ENCODE measurements around the gene KIRREL3. TPM values are rescaled to one million over a fixed set of nuclear protein-coding genes. Genes with fewer than 3 reads are reported as not detected.

The KIRREL3 gene
- total and polyA plus RNA-seq, 2 of the 8 experiments (the other 6 are each of a cell fraction or from before 2014, with no cell fraction given) = 0.29 to 0.32 TPM

GRCh38 chr11:126421271-126421671, 579.3 kb downstream of the KIRREL3 start:
- TF ChIP-seq POLR2AphosphoS5 (IDR thresholded peaks at IDR 0.05; ENCODE audit: low read depth, low read length) = no peak
- TF ChIP-seq NANOG (IDR thresholded peaks at IDR 0.05; ENCODE audit: insufficient read depth, low read depth, low read length, poor library complexity, severe bottlenecking) = no peak
- TF ChIP-seq NRF1 (IDR thresholded peaks at IDR 0.05; ENCODE audit: low read depth, low read length) = no peak
- TF ChIP-seq HDAC6 (IDR thresholded peaks at IDR 0.05; ENCODE audit: low read depth, low read length) = no peak
- no peak for TF ChIP-seq MAFK (IDR thresholded peaks at IDR 0.05; ENCODE audit: low read depth, low read length)
- H4K20me1 ChIP-seq (replicated peaks in 1 of 2; ENCODE audit: control insufficient read depth in 1 of 2, insufficient read depth in 2 of 2, low read length in 2 of 2) = no peaks in the 10 kb centered on the region
- H3K4ac ChIP-seq (replicated peaks; ENCODE audit: insufficient read length, low read depth, low read length) = no peak overlapping the region
- no peaks in the 10 kb centered on the region for H3K79me1 ChIP-seq (ENCODE audit: low read depth, low read length)
- no peaks in the 10 kb centered on the region for H3K36me3 ChIP-seq (ENCODE audit: control insufficient read depth in 2 of 4, insufficient read depth in 4 of 4, low read length in 3 of 4)
- no peak overlapping the region for H3K4me3 ChIP-seq (ENCODE audit: extremely low read depth in 1 of 4, insufficient read depth in 2 of 4, low read depth in 3 of 4, low read length in 4 of 4)
- no peak overlapping the region for H2BK20ac ChIP-seq (ENCODE audit: low read length)
- H4K91ac ChIP-seq (replicated peaks; ENCODE audit: insufficient read length, low read length) = no peak overlapping the region
- H3K27ac ChIP-seq (ENCODE audit: low read depth, low read length) = no peak overlapping the region
- H3K23me2 ChIP-seq (ENCODE audit: low read depth, low read length) = no peaks in the 10 kb centered on the region
- no peak overlapping the region for H4K5ac ChIP-seq (ENCODE audit: insufficient read length, low read depth, low read length)
- 93% methylated on average over 13 of the region's 13 CpGs; no CpG with 5 or more reads in 1 of the 2 experiments for WGBS, 2 experiments (ENCODE audit: extremely low coverage in 1 of 2, insufficient coverage in 1 of 2, insufficient read length in 1 of 2, insufficient replicate concordance in 2 of 2, low coverage in 1 of 2, low lambda C conversion rate in 2 of 2, missing lambda C conversion rate in 1 of 2)
- H2BK12ac ChIP-seq (ENCODE audit: low read depth, low read length) = no peak overlapping the region
- ChIA-PET POLR2A (ENCODE audit: partially characterized antibody) (interaction anchor here (0.7 to 1.2 kb wide), 2 partner anchors 18 to 1095 kb away, joined by 3 to 4 read pairs; no protein-coding TSS in a partner anchor), CTCF (ENCODE audit: partially characterized antibody) (interaction anchor here (0.8 to 4.8 kb wide), 7 partner anchors 10 to 111 kb away, joined by 3 to 20 read pairs (median 4); no protein-coding TSS in a partner anchor)
- FAIRE-seq = no peak
- H3K27me3 ChIP-seq (replicated peaks in 1 of 4; ENCODE audit: control insufficient read depth in 3 of 4, extremely low read depth in 1 of 4, insufficient read depth in 3 of 4, low read length in 3 of 4) = no peaks in the 10 kb centered on the region
- no peak overlapping the region for H3K14ac ChIP-seq (ENCODE audit: insufficient read length)
- H3K23ac ChIP-seq (ENCODE audit: insufficient read length) = no peak overlapping the region
- H2BK15ac ChIP-seq (ENCODE audit: low read length) = no peak overlapping the region
- H2AK5ac ChIP-seq (ENCODE audit: low read depth, low read length) = no peak overlapping the region
- H3K9ac ChIP-seq (replicated peaks in 1 of 4; ENCODE audit: extremely low read depth in 1 of 4, low read depth in 3 of 4, low read length in 3 of 4) = no peak overlapping the region
- no peak overlapping the region for H3K56ac ChIP-seq (replicated peaks; ENCODE audit: insufficient read length, low read depth, low read length)
- no peaks in the 10 kb centered on the region for H3K79me2 ChIP-seq (ENCODE audit: control insufficient read depth in 1 of 2, insufficient read depth in 2 of 2, low read length in 2 of 2)
- no peak overlapping the region for H2AFZ ChIP-seq (ENCODE audit: low read length)
- H3K4me1 ChIP-seq (replicated peaks in 1 of 4; ENCODE audit: control insufficient read depth in 3 of 4, insufficient read depth in 4 of 4, low read length in 3 of 4) = no peaks in the 10 kb centered on the region; a peak in 2 of 7 replicates
- H3K4me2 ChIP-seq (ENCODE audit: insufficient read depth in 1 of 2, low read depth in 2 of 2, low read length in 2 of 2) = no peak overlapping the region
- no peaks in the 10 kb centered on the region for H3K9me3 ChIP-seq (ENCODE audit: insufficient read depth in 2 of 2, low read depth in 1 of 2, low read length in 1 of 2)
- H3K18ac ChIP-seq (ENCODE audit: extremely low read depth, low read length) = no peak overlapping the region
- no peak overlapping the region for H2BK120ac ChIP-seq (replicated peaks; ENCODE audit: low read depth, low read length)
- no peak overlapping the region for H4K8ac ChIP-seq (ENCODE audit: extremely low read depth, insufficient read depth, low read length)
- no peak for DNase-seq (ENCODE audit: low read depth in 1 of 2, low spot score in 2 of 2)
- no peak overlapping the region for H2BK5ac ChIP-seq (ENCODE audit: low read depth, low read length)

Data from H1 (cell line).